ENCODE measurements around the gene TUBB. TPM values are rescaled to one million over a fixed set of nuclear protein-coding genes. Genes with fewer than 3 reads are reported as not detected.

The TUBB gene
- total and polyA plus RNA-seq, 2 of the 8 experiments (the other 6 are each of a cell fraction or from before 2014, with no cell fraction given): 1,880 to 3,022 TPM

GRCh38 chr6:30768634-30769087 is 48.5 kb downstream of the TUBB start:
- no peak overlapping the region for H3K23ac ChIP-seq (ENCODE audit: insufficient read length)
- H3K4me2 ChIP-seq (ENCODE audit: insufficient read depth in 1 of 2, low read depth in 2 of 2, low read length in 2 of 2): no peak overlapping the region
- H4K5ac ChIP-seq (ENCODE audit: insufficient read length, low read depth, low read length): no peak overlapping the region
- peak overlapping the region; percentile 75 for H2AK5ac ChIP-seq (ENCODE audit: low read depth, low read length)
- H2BK5ac ChIP-seq (ENCODE audit: low read depth, low read length): peak overlapping the region; percentile 72; the same call in 1 of the 2 replicates
- no peaks in the 10 kb centered on the region for H3K36me3 ChIP-seq (ENCODE audit: control insufficient read depth in 2 of 4, insufficient read depth in 4 of 4, low read length in 3 of 4)
- FAIRE-seq (no peak), DNase-seq (ENCODE audit: low read depth in 1 of 2, low spot score in 2 of 2) (no peak)
- no peaks in the 10 kb centered on the region for H3K79me1 ChIP-seq (ENCODE audit: low read depth, low read length)
- peak overlapping the region; percentile 93 for H2BK20ac ChIP-seq (ENCODE audit: low read length)
- H4K8ac ChIP-seq (ENCODE audit: extremely low read depth, insufficient read depth, low read length): no peak overlapping the region
- H3K56ac ChIP-seq (replicated peaks; ENCODE audit: insufficient read length, low read depth, low read length): no peak overlapping the region
- no peaks in the 10 kb centered on the region for H3K23me2 ChIP-seq (ENCODE audit: low read depth, low read length)
- H3K9ac ChIP-seq (replicated peaks in 1 of 4; ENCODE audit: extremely low read depth in 1 of 4, low read depth in 3 of 4, low read length in 3 of 4): no peak overlapping the region
- peak overlapping the region; percentile 72 for H4K91ac ChIP-seq (replicated peaks; ENCODE audit: insufficient read length, low read length)
- peaks cover 8 to 13% (median 10%) of the 10 kb centered on the region in 4 experiments for H3K4me1 ChIP-seq (replicated peaks in 1 of 4; ENCODE audit: control insufficient read depth in 3 of 4, insufficient read depth in 4 of 4, low read length in 3 of 4)
- ChIA-PET POLR2A (ENCODE audit: partially characterized antibody) (interaction anchor here (0.6 to 1.4 kb wide), 6 partner anchors 12 to 117 kb away, joined by 3 to 6 read pairs (median 3); partner anchors contain the start of genes FLOT1 and IER3), CTCF (ENCODE audit: partially characterized antibody) (interaction anchor here (0.8 to 2.0 kb wide), 3 partner anchors 38 to 276 kb away, joined by 3 to 5 read pairs (median 4); no protein-coding TSS in a partner anchor)
- H2BK120ac ChIP-seq (replicated peaks; ENCODE audit: low read depth, low read length): no peak overlapping the region
- no peak overlapping the region for H3K4me3 ChIP-seq (ENCODE audit: extremely low read depth in 1 of 4, insufficient read depth in 2 of 4, low read depth in 3 of 4, low read length in 4 of 4)
- no peaks in the 10 kb centered on the region for H3K27me3 ChIP-seq (replicated peaks in 1 of 4; ENCODE audit: control insufficient read depth in 3 of 4, extremely low read depth in 1 of 4, insufficient read depth in 3 of 4, low read length in 3 of 4)
- no peaks in the 10 kb centered on the region for H3K79me2 ChIP-seq (ENCODE audit: control insufficient read depth in 1 of 2, insufficient read depth in 2 of 2, low read length in 2 of 2)
- WGBS, 2 experiments (ENCODE audit: extremely low coverage in 1 of 2, insufficient coverage in 1 of 2, insufficient read length in 1 of 2, insufficient replicate concordance in 2 of 2, low coverage in 1 of 2, low lambda C conversion rate in 2 of 2, missing lambda C conversion rate in 1 of 2): 96% methylated on average over 4 of the region's 4 CpGs; no CpG with 5 or more reads in 1 of the 2 experiments
- TF ChIP-seq TEAD4 (IDR thresholded peaks at IDR 0.05; ENCODE audit: low read depth, low read length) (0 out of 2 replicates have a peak, but pooled peaks have one; percentile 6), MAX (IDR thresholded peaks at IDR 0.05) (no peak)
- H2BK15ac ChIP-seq (ENCODE audit: low read length): peak overlapping the region; percentile 48; the same call in 1 of the 2 replicates
- H3K9me3 ChIP-seq (ENCODE audit: insufficient read depth in 2 of 2, low read depth in 1 of 2, low read length in 1 of 2): no peaks in the 10 kb centered on the region
- no peak overlapping the region for H3K4ac ChIP-seq (replicated peaks; ENCODE audit: insufficient read length, low read depth, low read length)
- H3K14ac ChIP-seq (ENCODE audit: insufficient read length): no peak overlapping the region
- no peak overlapping the region for H3K27ac ChIP-seq (ENCODE audit: low read depth, low read length)
- H2AFZ ChIP-seq (ENCODE audit: low read length): no peak overlapping the region
- no peaks in the 10 kb centered on the region for H4K20me1 ChIP-seq (replicated peaks in 1 of 2; ENCODE audit: control insufficient read depth in 1 of 2, insufficient read depth in 2 of 2, low read length in 2 of 2)
- H2BK12ac ChIP-seq (ENCODE audit: low read depth, low read length): peak overlapping the region; percentile 97
- peak overlapping the region; percentile 85; the same call in 1 of the 2 replicates for H3K18ac ChIP-seq (ENCODE audit: extremely low read depth, low read length)
